HL-60 (cell line): ENCODE measurements around the gene UNC13B.

ENCODE experiments used
- DNase-seq, 2 experiments: peaks; one replicate each; pipeline ENCODE4 v3.0.0-alpha.2; 2010 to 2020; ENCODE audit warnings: low read depth in 1 of 2, low spot score in 1 of 2
- H3K27ac ChIP-seq: fragments of 250-450 bp; sonication (Bioruptor Pico); replicated peaks from 2 replicates; pipeline ENCODE4 v1.5.1; 2020; ENCODE audit warnings: mild to moderate bottlenecking, moderate library complexity
- H3K27me3 ChIP-seq: fragments of 250-450 bp; sonication (Bioruptor Pico); 2 replicates; pipeline ENCODE4 v1.5.1; 2021; ENCODE audit warnings: mild to moderate bottlenecking, moderate library complexity; ENCODE audit not compliant: insufficient read depth, poor library complexity, severe bottlenecking
- H3K4me3 ChIP-seq: replicated peaks from 2 replicates; pipeline ENCODE4 v1.5.1; 2011; ENCODE audit warnings: mild to moderate bottlenecking, control low read depth, low read length; ENCODE audit not compliant: insufficient read depth
- GABPA ChIP-seq: IDR thresholded peaks from 2 replicates; pipeline ENCODE4 v1.6.1; 2012; ENCODE audit warnings: low read depth
- POLR2AphosphoS5 ChIP-seq: IDR thresholded peaks from 2 replicates; pipeline ENCODE4 v1.6.1; 2012; ENCODE audit warnings: low read depth
- REST ChIP-seq: IDR thresholded peaks from 2 replicates; pipeline ENCODE4 v1.6.1; 2012; ENCODE audit warnings: low read depth; ENCODE audit not compliant: insufficient replicate concordance
- SPI1 ChIP-seq: IDR thresholded peaks from 2 replicates; pipeline ENCODE4 v1.6.1; 2012; ENCODE audit warnings: low read depth, mild to moderate bottlenecking, borderline replicate concordance
- TF ChIP-seq, protein P1 (sequence below): IDR thresholded peaks from one replicate; pipeline ENCODE4 v1.5.1; 2011; ENCODE audit warnings: low read length, control low read depth, inconsistent platforms; ENCODE audit not compliant: insufficient read depth

The UNC13B gene

GRCh38 chr9:35341585-35341984, 179.8 kb downstream of the UNC13B start:
- DNase-seq = no peak
- Histone ChIP-seq H3K27ac (no peak overlapping the region), H3K27me3 (no peaks in the 10 kb centered on the region), H3K4me3 (no peak overlapping the region)
- TF ChIP-seq POLR2AphosphoS5 = no peak
- TF ChIP-seq, protein P1, sequence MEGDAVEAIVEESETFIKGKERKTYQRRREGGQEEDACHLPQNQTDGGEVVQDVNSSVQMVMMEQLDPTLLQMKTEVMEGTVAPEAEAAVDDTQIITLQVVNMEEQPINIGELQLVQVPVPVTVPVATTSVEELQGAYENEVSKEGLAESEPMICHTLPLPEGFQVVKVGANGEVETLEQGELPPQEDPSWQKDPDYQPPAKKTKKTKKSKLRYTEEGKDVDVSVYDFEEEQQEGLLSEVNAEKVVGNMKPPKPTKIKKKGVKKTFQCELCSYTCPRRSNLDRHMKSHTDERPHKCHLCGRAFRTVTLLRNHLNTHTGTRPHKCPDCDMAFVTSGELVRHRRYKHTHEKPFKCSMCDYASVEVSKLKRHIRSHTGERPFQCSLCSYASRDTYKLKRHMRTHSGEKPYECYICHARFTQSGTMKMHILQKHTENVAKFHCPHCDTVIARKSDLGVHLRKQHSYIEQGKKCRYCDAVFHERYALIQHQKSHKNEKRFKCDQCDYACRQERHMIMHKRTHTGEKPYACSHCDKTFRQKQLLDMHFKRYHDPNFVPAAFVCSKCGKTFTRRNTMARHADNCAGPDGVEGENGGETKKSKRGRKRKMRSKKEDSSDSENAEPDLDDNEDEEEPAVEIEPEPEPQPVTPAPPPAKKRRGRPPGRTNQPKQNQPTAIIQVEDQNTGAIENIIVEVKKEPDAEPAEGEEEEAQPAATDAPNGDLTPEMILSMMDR = no peak
- TF ChIP-seq SPI1 = no peak
- no peak for TF ChIP-seq REST
- no peak for TF ChIP-seq GABPA

DNA sequence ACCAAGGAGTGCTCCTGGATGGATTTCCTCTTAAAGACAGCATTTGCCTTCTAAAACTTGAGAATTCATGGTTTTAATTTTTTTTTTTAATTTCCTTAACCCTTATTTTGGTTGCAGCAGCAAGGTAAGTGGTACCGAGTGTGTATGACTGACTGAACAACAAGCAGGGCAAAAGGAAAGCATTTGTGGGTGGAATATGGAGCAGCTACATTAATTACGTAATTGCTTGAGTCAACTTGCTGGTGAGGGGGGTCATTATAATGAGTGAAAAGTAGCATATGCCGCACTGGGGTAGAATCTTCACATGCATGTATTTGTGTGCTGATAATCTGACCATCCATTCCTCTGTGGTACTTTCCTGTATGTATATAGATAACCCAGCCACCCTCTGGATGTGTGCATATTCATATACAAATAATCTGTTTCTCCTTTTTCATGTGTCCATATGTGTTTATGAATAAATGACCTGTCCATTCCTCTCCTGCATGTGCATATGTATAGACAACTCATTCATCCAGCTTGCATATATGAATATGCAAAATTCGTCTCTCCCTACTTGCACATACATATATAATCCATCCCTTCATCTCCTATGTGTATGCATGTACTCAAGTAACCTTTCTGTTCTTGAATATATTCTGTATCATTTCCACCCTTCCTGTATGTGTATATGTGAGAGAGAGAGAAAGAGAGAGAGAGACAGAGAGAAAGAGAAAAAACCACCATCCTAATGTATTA, 180.6 kb downstream of the UNC13B start:
- TF ChIP-seq POLR2AphosphoS5 = no peak
- no peak for TF ChIP-seq SPI1
- no peak for TF ChIP-seq GABPA
- TF ChIP-seq, protein P1 = no peak
- TF ChIP-seq REST = no peak
- H3K27ac ChIP-seq = no peak overlapping the region
- no peak for DNase-seq
- no peak overlapping the region for H3K4me3 ChIP-seq
- H3K27me3 ChIP-seq = no peaks in the 10 kb centered on the region

DNA sequence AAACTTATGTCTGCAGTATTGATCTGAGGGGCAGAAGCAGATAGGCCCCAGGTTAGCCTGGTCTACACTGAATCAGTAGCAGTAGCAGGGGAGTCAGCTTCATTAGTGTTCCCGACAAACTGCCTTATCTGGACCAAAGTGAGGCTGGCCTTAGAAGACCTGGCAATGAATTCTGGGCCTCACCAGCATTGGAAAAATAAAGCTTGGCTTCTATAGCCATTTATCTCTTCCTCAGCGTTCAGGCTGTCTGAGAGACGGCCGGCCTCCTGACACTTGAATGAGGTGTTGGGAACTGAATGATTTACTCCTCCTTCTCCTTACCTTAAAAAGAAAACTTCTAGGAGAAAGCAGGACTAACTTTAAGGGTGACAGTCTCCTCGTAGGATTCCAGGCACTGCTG, 186.3 kb downstream of the UNC13B start:
- TF ChIP-seq SPI1 (no peak), GABPA (no peak), POLR2AphosphoS5 (no peak), REST (no peak)
- TF ChIP-seq, protein P1 = no peak
- no peak for DNase-seq
- no peak overlapping the region for H3K4me3 ChIP-seq
- no peak overlapping the region for H3K27ac ChIP-seq
- no peaks in the 10 kb centered on the region for H3K27me3 ChIP-seq
